A549 treated with GW870086 at 1 μM for 4 hours (cell line): ENCODE measurements around the gene RANBP3L. TPM values are rescaled to one million over a fixed set of nuclear protein-coding genes. Genes with fewer than 3 reads are reported as not detected.

Experiments used
- total RNA-seq: library from RNA; stranded (reverse); fragments of 200-300 nt; extraction: Qiagen RNA extraction; gene quantifications from 5 replicates; pipeline ENCODE4 v1.2.3, GENCODE V29; 2022; ENCODE audit warnings: low read depth

The RANBP3L gene
- total RNA-seq: not detected in 5 replicates

GRCh38 chr5:36301858-36302603 lies at the start of gene RANBP3L:
TSS of gene RANBP3L (minus strand) at chr5:36301902. CDS start at chr5:36301416, 486 bp downstream.

GRCh38 chr5:36241631-36242533 lies 59.8 kb downstream of the RANBP3L start, which contains the start of gene NADK2:
TSS of gene NADK2 (minus strand) at chr5:36241925. CDS start at chr5:36241798, 127 bp downstream.

Other genes with a start within 250 kb of the RANBP3L start
- gene UGT3A2, start 235.0 kb downstream of the RANBP3L start, total RNA-seq: not detected in 5 replicates
- 0.75 to 2.3 TPM (median 1.3 TPM) in 5 replicates for gene LMBRD2, start 150.0 kb downstream of the RANBP3L start, total RNA-seq
- gene SKP2, start 149.8 kb downstream of the RANBP3L start, total RNA-seq: 17.2 to 24.5 TPM (median 20.1 TPM) in 5 replicates
- 8.4 to 11.9 TPM (median 11.0 TPM) in 5 replicates for gene NADK2, start 60.0 kb downstream of the RANBP3L start, total RNA-seq